Loucy (cell line): ENCODE data around the gene GRHPR.
"Not testable (repeated sequence)": the region's sequence is repeated elsewhere in the genome, so short reads cannot be mapped to it uniquely, and the experiment has no call there.

Source experiments
- H2AFZ ChIP-seq: fragments of 200-600 bp; sonication (generic); 2 replicates; pipeline ENCODE4 v1.6.0; 2016; ENCODE audit warnings: antibody characterized with exemption, mild to moderate bottlenecking, low read length, moderate library complexity
- H3F3A ChIP-seq: fragments of 200-600 bp; 2 replicates; pipeline ENCODE4 v1.6.0; 2016; ENCODE audit warnings: antibody characterized with exemption, low read depth, mild to moderate bottlenecking
- H3K27me3 ChIP-seq: fragments of 200-600 bp; sonication (generic); 2 replicates; pipeline ENCODE4 v1.6.1; 2014; ENCODE audit warnings: low read length, mild to moderate bottlenecking; ENCODE audit not compliant: insufficient read depth, poor library complexity, severe bottlenecking
- H3K36me3 ChIP-seq: fragments of 200-600 bp; sonication (generic); 2 replicates; pipeline ENCODE4 v1.6.1; 2016; ENCODE audit warnings: low read length; ENCODE audit not compliant: insufficient read depth
- H3K4me1 ChIP-seq: fragments of 200-600 bp; sonication (generic); 2 replicates; pipeline ENCODE4 v1.5.1; 2014; ENCODE audit warnings: low read length, mild to moderate bottlenecking; ENCODE audit not compliant: insufficient read depth, poor library complexity, severe bottlenecking
- H3K4me2 ChIP-seq: fragments of 200-600 bp; sonication (generic); 2 replicates; pipeline ENCODE4 v1.6.0; 2014; ENCODE audit warnings: antibody characterized with exemption, low read length, low read depth, mild to moderate bottlenecking; ENCODE audit not compliant: poor library complexity, severe bottlenecking
- H3K4me3 ChIP-seq: fragments of 200-600 bp; sonication (generic); 2 replicates; pipeline ENCODE4 v1.5.1; 2014; ENCODE audit warnings: low read length, mild to moderate bottlenecking, mixed read lengths; ENCODE audit not compliant: poor library complexity, severe bottlenecking
- H3K79me2 ChIP-seq: fragments of 200-600 bp; sonication (generic); 2 replicates; pipeline ENCODE4 v1.6.1; 2014; ENCODE audit warnings: low read length; ENCODE audit not compliant: insufficient read depth
- H3K9ac ChIP-seq: fragments of 200-600 bp; sonication (generic); 2 replicates; pipeline ENCODE4 v1.6.0; 2014; ENCODE audit warnings: mild to moderate bottlenecking, low read depth, low read length, moderate library complexity; ENCODE audit not compliant: poor library complexity, severe bottlenecking
- H3K9me2 ChIP-seq: fragments of 200-600 bp; sonication (generic); replicated peaks from 2 replicates; pipeline ENCODE4 v1.6.1; 2016; ENCODE audit warnings: low read depth, low read length, mixed read lengths
- H3K9me3 ChIP-seq: fragments of 200-600 bp; sonication (generic); 2 replicates; pipeline ENCODE4 v1.6.1; 2014; ENCODE audit warnings: mild to moderate bottlenecking, antibody characterized with exemption, low read length, low read depth; ENCODE audit not compliant: insufficient read depth
- H4K20me1 ChIP-seq: fragments of 200-600 bp; sonication (generic); 2 replicates; pipeline ENCODE4 v1.6.0; 2014; ENCODE audit warnings: antibody characterized with exemption, low read length, mild to moderate bottlenecking; ENCODE audit not compliant: insufficient read depth, poor library complexity, severe bottlenecking
- EZH2phosphoT487 ChIP-seq: fragments of 200-600 bp; IDR thresholded peaks from 2 replicates; pipeline ENCODE4 v1.6.1; 2018; ENCODE audit warnings: antibody characterized with exemption, mild to moderate bottlenecking, moderate library complexity, borderline replicate concordance
- TF ChIP-seq, protein P1 (sequence below): fragments of 200-600 bp; sonication (generic); conservative IDR thresholded peaks from 2 replicates; pipeline ENCODE4 v1.5.1; 2014; ENCODE audit warnings: mild to moderate bottlenecking, antibody characterized with exemption, low read length

GRHPR gene

GRCh38 chr9:37464426-37465248 lies 42.1 kb downstream of the GRHPR start:
- H3K4me1 ChIP-seq: peaks cover 42% of the 10 kb centered on the region
- no peaks in the 10 kb centered on the region for H3K36me3 ChIP-seq
- no peaks in the 10 kb centered on the region for H3K27me3 ChIP-seq
- peaks cover 40% of the 10 kb centered on the region for H4K20me1 ChIP-seq
- H3K9me2 ChIP-seq: no peaks in the 10 kb centered on the region
- peak overlapping the region; percentile 88 for H3K9ac ChIP-seq
- H2AFZ ChIP-seq: peak overlapping the region; percentile 79
- H3F3A ChIP-seq: no peaks in the 10 kb centered on the region
- H3K9me3 ChIP-seq: no peaks in the 10 kb centered on the region
- peaks cover 50% of the 10 kb centered on the region for H3K79me2 ChIP-seq
- peak overlapping the region; percentile 81 for H3K4me3 ChIP-seq
- TF ChIP-seq EZH2phosphoT487: no peak
- TF ChIP-seq, protein P1, sequence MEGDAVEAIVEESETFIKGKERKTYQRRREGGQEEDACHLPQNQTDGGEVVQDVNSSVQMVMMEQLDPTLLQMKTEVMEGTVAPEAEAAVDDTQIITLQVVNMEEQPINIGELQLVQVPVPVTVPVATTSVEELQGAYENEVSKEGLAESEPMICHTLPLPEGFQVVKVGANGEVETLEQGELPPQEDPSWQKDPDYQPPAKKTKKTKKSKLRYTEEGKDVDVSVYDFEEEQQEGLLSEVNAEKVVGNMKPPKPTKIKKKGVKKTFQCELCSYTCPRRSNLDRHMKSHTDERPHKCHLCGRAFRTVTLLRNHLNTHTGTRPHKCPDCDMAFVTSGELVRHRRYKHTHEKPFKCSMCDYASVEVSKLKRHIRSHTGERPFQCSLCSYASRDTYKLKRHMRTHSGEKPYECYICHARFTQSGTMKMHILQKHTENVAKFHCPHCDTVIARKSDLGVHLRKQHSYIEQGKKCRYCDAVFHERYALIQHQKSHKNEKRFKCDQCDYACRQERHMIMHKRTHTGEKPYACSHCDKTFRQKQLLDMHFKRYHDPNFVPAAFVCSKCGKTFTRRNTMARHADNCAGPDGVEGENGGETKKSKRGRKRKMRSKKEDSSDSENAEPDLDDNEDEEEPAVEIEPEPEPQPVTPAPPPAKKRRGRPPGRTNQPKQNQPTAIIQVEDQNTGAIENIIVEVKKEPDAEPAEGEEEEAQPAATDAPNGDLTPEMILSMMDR: no peak
- peak overlapping the region; percentile 87 for H3K4me2 ChIP-seq

DNA sequence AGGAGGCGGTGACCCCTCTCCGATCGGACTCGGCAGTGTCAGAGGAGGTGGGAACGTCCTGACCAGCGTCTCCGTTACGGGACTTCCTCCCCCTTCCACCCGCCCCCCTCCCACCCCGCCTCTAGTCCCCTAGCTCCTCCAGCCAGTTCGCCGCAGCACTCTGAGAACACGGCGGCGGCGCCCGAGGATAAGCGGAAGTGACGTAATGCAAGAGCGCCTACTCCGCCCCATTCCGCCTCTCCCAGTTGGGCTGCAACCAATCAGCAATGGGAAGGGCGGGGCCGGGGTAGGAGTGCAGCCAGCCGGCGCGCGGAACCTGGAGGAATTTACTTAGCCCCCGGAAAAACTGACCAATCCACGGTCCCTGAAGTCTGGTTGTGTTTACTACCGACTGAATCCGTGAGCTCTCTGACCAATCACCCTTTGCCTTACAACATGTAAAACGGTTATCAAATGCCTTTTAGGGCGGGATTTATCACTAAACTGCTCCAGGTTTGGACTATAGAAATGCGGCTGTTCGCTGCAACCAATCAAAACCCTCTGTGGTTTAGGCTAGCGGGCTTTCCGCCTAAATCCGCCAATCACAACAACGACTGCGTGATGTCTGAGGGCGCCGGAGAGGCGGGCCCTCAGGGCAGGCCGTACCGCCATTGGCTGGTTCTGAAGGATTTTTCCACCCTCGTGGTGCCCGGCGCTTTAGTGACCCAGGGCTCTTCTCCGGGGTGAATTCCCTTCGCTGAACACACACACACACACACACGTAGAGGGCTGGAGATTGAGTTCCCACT lies 42.9 kb downstream of the GRHPR start, which contains the start of gene ZBTB5:
Gene ZBTB5 (minus strand): TSS at position 202 of the 788 bp plus-strand sequence. CDS start 22,899 bp downstream, outside the sequence.
- peak within 1 kb of the TSS; percentile 96 for H3K9ac ChIP-seq
- no peaks in the 10 kb centered on the region for H3K9me3 ChIP-seq
- H3K4me3 ChIP-seq: peak within 1 kb of the TSS; percentile 81
- H3F3A ChIP-seq: no peaks in the 10 kb centered on the region
- H4K20me1 ChIP-seq: peaks cover 38% of the 10 kb centered on the region
- H3K4me2 ChIP-seq: peak within 1 kb of the TSS; percentile 93
- peaks cover 42% of the 10 kb centered on the region for H3K4me1 ChIP-seq
- no peak for TF ChIP-seq EZH2phosphoT487
- TF ChIP-seq, protein P1: no peak
- peaks cover 43% of the 10 kb centered on the region for H3K79me2 ChIP-seq
- H2AFZ ChIP-seq: peak within 1 kb of the TSS; percentile 92
- H3K36me3 ChIP-seq: no peaks in the 10 kb centered on the region
- H3K27me3 ChIP-seq: no peaks in the 10 kb centered on the region
- no peaks in the 10 kb centered on the region for H3K9me2 ChIP-seq

- Histone ChIP-seq H3K79me2 (peaks cover 36% of the 10 kb centered on the region), H3K4me1 (peaks cover 36% of the 10 kb centered on the region), H3K4me3 (peak overlapping the region; percentile 81), H4K20me1 (peaks cover 30% of the 10 kb centered on the region), H2AFZ (peak overlapping the region; percentile 92), H3F3A (no peaks in the 10 kb centered on the region), H3K9me2 (no peaks in the 10 kb centered on the region), H3K9me3 (no peaks in the 10 kb centered on the region), H3K4me2 (peak overlapping the region; percentile 93), H3K36me3 (no peaks in the 10 kb centered on the region), H3K27me3 (no peaks in the 10 kb centered on the region), H3K9ac (peak overlapping the region; percentile 96)
- TF ChIP-seq, protein P1: no peak
- TF ChIP-seq EZH2phosphoT487: no peak
Observed at GRCh38 chr9:37466037-37466709, 43.7 kb downstream of the GRHPR start.

DNA sequence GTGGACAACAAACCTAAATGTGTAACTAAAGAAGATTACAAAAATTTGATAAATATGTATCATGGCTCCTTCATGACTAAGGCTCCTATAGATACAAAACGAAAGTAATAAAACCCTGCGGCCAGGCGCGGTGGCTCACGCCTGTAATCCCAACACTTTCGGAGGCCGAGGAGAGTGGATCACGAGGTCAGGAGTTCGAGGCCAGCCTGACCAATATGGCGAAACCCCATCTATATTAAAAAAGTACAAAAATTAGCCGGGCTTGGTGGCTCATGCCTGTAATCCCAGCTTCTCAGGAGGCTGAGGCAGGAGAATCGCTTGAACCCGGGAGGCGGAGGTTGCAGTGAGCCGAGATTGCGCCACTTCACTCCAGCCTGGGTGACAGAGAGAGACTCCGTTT lies 45.0 kb downstream of the GRHPR start:
- not testable (repeated sequence) for H3K9me2 ChIP-seq, H3K4me2 ChIP-seq, H2AFZ ChIP-seq, H3K4me3 ChIP-seq, H3K9me3 ChIP-seq, H3K36me3 ChIP-seq, H3F3A ChIP-seq, H3K9ac ChIP-seq, H3K27me3 ChIP-seq
- peaks cover 17% of the 10 kb centered on the region for H4K20me1 ChIP-seq
- peaks cover 22% of the 10 kb centered on the region for H3K79me2 ChIP-seq
- H3K4me1 ChIP-seq: peaks cover 23% of the 10 kb centered on the region
